ENCODE results near the gene DPCD. TPM values are rescaled to one million over a fixed set of nuclear protein-coding genes. Genes with fewer than 3 reads are reported as not detected.

DPCD gene
- total RNA-seq, 6 experiments from 2014 or later, result 30.6 to 36.1 (median 32.5) TPM

DNA sequence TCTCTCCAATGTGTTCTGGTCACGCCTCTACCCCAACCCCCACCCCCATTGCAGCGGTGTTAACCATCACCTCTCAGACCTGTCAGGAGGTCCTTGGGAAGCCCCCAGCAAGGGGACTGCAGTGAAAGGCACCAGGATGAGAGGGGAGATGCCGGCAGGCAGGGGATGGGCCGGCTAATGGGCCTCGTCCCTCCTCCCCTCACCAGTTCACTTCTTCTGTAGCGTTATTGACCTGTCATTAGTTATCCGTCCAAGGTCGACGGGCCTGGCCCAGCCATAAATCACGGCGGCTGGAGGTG, 18.8 kb upstream of the DPCD start:
- no peak for DNase-seq

GRCh38 chr10:101569622-101570427, 18.3 kb upstream of the DPCD start:
- TF ChIP-seq CTCF (IDR thresholded peaks at IDR 0.05), result peak; percentile 97
- Mint-ChIP-seq H3K36me3 (ENCODE audit: low read depth) (no peaks in the 10 kb centered on the region), H3K9me3 (peaks cover 8% of the 10 kb centered on the region), H3K27me3 (ENCODE audit: insufficient read depth) (peaks cover 33% of the 10 kb centered on the region), H3K27ac (peak overlapping the region; percentile 43; the same call in 1 of the 2 replicates), H3K4me3 (peak overlapping the region; percentile 83), H3K4me1 (ENCODE audit: low read depth) (peaks cover 18% of the 10 kb centered on the region; the same call in 1 of the 2 replicates)
- peak; percentile 33 for DNase-seq

More for the DNA sequence above, 18.8 kb upstream of the DPCD start:
- Mint-ChIP-seq H3K36me3 (ENCODE audit: low read depth) (no peaks in the 10 kb centered on the region), H3K27me3 (ENCODE audit: insufficient read depth) (peaks cover 33% of the 10 kb centered on the region), H3K9me3 (peaks cover 8% of the 10 kb centered on the region), H3K4me1 (ENCODE audit: low read depth) (peaks cover 18% of the 10 kb centered on the region; the same call in 1 of the 2 replicates), H3K27ac (no peak overlapping the region), H3K4me3 (peak overlapping the region; percentile 83; the same call in 1 of the 2 replicates)
- no peak for TF ChIP-seq CTCF (IDR thresholded peaks at IDR 0.05)

DNA sequence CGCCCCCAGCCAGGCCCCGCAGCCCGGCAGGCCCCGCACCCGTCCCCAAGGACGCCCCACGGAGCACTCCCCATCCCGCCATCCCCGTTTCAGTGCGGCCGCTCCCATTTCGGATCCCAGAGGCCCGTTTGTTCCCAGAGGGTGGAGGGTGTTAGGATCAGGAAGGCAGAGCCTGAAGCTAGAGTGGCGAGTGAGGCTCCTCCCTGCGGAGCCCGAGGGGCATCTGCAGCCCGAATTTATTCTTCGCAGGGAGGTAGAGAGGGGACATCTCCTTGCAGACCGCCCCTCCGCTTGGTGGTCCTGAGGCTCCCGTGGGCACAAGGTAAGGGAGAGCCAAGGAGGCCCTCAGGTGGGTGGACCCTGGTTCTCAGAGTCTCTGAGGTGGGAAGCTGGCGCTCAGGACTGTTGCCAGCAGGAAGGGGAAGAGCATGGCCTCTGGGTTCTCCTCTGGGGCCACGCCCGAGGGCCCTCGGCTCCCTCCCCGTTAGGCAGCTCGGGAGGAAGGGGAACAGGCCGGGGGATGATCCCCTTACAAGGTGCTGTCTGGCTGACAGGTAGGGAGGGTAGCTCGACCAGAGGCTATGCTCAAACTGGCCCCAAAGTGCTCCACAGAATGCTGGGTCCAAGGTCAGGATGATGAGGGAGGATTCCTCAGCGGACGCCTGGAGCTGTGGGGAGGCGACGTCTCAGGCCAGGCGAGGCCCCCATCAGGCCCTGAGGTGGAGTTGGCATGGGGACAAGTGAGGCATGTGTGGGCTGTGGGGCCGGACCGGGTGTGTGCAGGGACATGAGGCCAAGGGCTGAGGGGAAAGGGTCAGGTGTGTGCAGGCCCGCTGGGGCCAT, 17.5 kb upstream of the DPCD start:
- Mint-ChIP-seq H3K4me3 (peak overlapping the region; percentile 83), H3K27me3 (ENCODE audit: insufficient read depth) (peaks cover 27% of the 10 kb centered on the region), H3K36me3 (ENCODE audit: low read depth) (no peaks in the 10 kb centered on the region), H3K4me1 (ENCODE audit: low read depth) (peaks cover 18% of the 10 kb centered on the region; the same call in 1 of the 2 replicates), H3K9me3 (peaks cover 8% of the 10 kb centered on the region), H3K27ac (no peak overlapping the region)
- no peak; the same call in none of the 2 replicates for TF ChIP-seq CTCF (IDR thresholded peaks at IDR 0.05)
- no peak for DNase-seq

- H3K27me3 Mint-ChIP-seq (ENCODE audit: insufficient read depth), result peaks cover 23% of the 10 kb centered on the region
- H3K4me3 Mint-ChIP-seq, result peak overlapping the region; percentile 83; the same call in 1 of the 2 replicates
- no peak for TF ChIP-seq CTCF (IDR thresholded peaks at IDR 0.05)
- no peak for DNase-seq
- peaks cover 8% of the 10 kb centered on the region for H3K9me3 Mint-ChIP-seq
- H3K36me3 Mint-ChIP-seq (ENCODE audit: low read depth), result no peaks in the 10 kb centered on the region
- H3K4me1 Mint-ChIP-seq (ENCODE audit: low read depth), result peaks cover 13% of the 10 kb centered on the region; the same call in 1 of the 2 replicates
- no peak overlapping the region for H3K27ac Mint-ChIP-seq
Measured at GRCh38 chr10:101571271-101571925, 16.7 kb upstream of the DPCD start.

DNA sequence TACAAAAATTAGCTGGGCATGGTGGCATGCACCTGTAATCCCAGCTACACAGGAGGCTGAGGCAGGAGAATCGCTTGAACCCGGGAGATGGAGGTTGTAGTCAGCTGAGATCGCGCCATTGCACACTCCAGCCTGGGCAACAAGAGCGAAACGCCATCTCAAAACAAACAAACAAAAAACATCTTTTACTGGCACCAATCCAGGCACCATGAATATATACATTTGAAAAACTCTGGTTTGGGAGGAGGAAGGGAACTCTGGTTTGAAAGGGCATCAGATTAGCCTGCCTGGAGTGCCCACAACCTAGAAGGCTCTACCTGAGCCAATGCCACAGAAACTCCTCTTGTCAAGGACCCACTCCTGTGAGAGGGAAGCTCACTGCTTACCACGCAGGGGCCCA, 16.0 kb upstream of the DPCD start:
- TF ChIP-seq CTCF (IDR thresholded peaks at IDR 0.05), result no peak
- no peak overlapping the region for H3K4me3 Mint-ChIP-seq
- H3K27ac Mint-ChIP-seq, result no peak overlapping the region
- peaks cover 8% of the 10 kb centered on the region for H3K9me3 Mint-ChIP-seq
- peaks cover 7% of the 10 kb centered on the region for H3K4me1 Mint-ChIP-seq (ENCODE audit: low read depth)
- no peak for DNase-seq
- peaks cover 18% of the 10 kb centered on the region for H3K27me3 Mint-ChIP-seq (ENCODE audit: insufficient read depth)
- H3K36me3 Mint-ChIP-seq (ENCODE audit: low read depth), result no peaks in the 10 kb centered on the region

Data from HFFc6 (cell line).